Frontal cortex (tissue), 4 donors: Measurements from ENCODE around the gene TMPRSS9. TPM values are rescaled to one million over a fixed set of nuclear protein-coding genes. Genes with fewer than 3 reads are reported as not detected.
"Not testable (repeated sequence)": the region's sequence is repeated elsewhere in the genome, so short reads cannot be mapped to it uniquely, and the experiment has no call there.

Experiments used
- DNase-seq, 2 donors: peaks; one replicate each; pipeline ENCODE4 v3.0.0; 2012; ENCODE audit warnings: low spot score in 2 of 2
- FAIRE-seq: peaks from 2 replicates; lab custom pipeline; 2012; peaks lifted over from hg19 to GRCh38; lab: Jason Lieb, UNC
- total RNA-seq: library from RNA; depleted of rRNA; stranded (reverse); fragments of >200 nt; gene quantifications from one replicate; pipeline ENCODE4 v1.2.3, GENCODE V29; 2014
- donor health status: control.
- donor health status: control.
- donor health status: control.

TMPRSS9 gene
- total RNA-seq, 1 donor from 2014 or later: 0.41 TPM

DNA sequence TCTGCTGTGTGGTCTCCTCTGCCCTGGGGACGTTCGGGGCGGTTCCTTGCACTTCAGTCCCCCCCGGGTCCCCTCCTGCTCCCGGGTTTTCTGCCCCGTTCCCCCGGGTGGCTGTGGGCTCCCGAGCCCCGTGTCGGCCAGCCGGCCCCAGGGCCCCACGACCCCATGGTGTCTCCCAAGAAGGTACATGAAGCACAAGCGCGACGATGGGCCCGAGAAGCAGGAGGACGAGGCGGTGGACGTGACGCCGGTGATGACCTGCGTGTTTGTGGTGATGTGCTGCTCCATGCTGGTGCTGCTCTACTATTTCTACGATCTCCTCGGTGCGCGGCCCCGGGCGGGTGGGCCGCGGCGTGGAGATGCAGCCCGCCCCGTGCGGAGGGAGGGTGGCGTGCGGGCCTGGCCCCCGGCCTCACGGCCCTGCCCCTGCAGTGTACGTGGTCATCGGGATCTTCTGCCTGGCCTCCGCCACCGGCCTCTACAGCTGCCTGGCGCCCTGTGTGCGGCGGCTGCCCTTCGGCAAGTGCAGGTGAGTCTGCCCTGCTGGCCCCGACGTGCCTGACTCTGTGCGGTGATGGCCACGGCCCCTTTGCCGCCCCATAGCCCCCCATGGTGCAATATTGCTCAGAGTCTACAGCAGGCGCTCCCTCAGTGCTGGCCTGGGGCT, 20.3 kb upstream of the TMPRSS9 start:
- DNase-seq (no peak), FAIRE-seq (no peak)

DNA sequence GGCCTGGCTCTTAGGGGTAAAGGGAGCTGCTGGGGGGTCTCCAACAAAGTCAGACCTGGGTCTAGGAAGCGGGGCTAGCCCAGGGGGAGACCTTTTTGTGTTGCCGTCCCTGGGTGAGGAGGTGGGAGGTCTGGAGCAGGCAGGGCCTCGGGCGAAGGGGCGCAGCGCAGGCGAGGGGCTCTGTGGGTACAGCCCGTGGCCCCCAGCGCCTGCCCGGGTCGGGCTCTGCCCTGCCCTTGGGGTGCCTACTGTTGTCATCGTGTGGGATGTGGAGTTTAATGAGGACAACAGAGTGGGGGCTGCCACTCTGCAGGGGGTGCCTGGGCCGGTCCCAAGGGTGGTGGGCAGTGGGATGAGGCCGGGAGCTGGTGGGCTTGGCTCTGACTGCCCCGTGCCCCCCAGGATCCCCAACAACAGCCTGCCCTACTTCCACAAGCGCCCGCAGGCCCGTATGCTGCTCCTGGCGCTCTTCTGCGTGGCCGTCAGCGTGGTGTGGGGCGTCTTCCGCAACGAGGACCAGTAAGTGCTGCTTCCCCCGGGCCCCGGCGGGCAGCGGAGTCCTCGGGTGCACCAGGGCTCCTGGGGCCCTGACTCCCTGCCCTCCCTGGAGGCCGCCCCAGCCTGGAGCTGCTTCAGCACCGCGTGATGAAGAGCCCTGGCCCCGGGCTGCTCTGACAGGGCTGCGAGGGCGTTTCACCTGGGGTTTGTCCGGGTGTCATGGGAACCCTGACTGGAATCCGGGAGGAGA, 19.4 kb upstream of the TMPRSS9 start:
- DNase-seq (no peak), FAIRE-seq (no peak)

DNA sequence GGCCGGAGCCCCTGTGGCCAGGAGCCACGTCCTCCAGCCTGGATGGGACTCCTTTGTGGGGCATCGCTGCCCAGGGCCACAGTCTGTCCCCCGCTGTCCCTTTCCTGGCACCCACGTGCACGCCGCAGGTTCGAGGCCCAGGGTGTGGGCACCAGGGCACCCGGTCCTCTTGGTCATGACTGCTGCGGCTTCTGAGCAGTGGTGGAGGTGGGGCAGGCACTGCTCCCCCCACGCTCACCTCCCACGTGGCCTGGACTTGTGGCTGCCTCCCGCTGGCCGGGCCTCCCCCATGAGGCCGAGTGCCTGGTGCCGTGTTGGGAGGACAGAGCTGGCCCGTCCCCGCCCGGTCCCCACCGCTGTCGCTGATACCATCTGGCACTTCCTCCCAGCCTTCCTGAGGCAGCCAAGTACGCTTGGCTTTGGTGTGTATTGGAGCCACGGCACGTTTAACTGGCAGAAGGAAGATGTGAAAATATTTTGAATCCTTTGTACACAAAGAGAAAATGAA, 18.8 kb upstream of the TMPRSS9 start:
- peak in 1 of 2 donors; percentile 54 for DNase-seq
- no peak for FAIRE-seq

GRCh38 chr19:2341982-2342381, 18.1 kb upstream of the TMPRSS9 start:
- DNase-seq (no peak), FAIRE-seq (no peak)

GRCh38 chr19:2342656-2343288, 17.3 kb upstream of the TMPRSS9 start:
- DNase-seq (no peak), FAIRE-seq (no peak)

DNA sequence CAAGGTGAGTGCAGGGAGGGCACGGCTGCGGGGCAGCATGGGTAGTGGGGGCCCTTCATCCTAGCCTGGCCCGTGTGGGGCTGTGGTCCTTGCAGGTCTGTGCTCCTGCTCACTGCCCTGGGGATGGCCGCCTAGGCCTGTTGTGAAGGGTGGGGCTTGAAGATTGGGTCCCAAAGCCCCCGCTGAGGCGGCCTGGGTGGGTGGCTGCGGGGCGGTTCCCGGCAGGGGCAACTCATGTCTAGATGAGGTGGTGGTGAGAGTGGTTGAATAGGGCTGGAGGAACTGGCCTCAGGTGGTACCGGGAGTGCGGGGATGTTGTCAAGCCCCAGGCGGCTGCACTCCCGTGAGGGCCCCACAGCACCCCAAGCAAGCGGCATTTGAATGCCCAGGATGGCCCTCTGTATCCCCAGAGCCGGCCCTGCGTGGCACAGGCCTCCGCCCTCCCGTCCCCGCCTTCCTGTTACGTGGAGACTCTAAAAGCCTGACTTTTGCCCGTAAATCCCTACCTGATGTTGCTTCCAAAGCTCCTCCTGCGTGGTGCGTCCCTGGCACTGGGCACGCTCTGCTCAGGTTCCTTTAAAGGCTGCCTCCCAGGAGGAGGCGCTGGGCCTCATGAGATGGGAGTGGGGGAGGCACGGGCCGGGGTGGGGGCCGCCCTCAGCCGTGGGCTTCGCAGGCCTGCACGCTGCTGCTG, 16.6 kb upstream of the TMPRSS9 start:
- FAIRE-seq (no peak), DNase-seq (no peak)

DNA sequence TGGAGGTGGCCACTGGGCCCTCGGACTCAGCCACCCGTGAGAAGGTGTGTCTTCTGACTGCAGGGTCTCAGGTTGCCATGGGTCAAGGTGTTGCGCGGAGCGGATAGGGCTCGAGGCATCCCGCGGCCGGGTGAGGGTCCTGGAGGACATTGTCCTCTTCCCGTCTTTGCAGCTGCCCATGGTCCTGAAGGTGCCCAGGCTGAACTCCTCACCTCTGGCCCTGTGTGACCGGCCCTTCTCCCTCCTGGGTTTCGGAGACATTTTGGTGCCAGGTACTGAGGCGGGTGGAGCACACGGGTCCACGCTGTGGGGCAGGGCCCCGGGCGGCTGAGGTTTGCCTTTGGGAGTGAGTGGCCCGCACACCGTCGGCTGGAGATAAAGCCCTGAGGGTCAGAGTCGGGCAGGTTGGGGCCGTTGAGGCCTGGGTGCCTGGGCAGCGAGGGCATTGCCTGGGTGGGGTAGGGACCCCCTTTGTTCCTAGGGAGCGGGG, 15.6 kb upstream of the TMPRSS9 start:
- FAIRE-seq: no peak
- no peak for DNase-seq

DNA sequence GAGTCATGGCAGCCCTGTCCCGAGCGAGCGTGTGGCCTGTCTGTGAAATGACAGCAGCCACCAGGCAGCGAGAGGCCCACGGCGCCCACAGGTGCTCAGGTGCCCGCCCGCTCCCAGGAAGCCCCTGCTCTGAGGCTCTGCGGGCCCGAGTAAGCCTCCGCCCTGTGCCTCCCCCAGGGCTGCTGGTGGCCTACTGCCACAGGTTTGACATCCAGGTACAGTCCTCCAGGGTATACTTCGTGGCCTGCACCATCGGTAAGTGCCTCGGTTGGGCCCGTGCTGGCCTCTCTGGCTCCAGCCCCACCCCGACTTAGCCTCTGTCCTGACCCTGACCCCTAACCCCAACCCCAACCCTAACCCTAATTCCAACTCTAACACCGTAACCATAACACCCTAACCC, 15.0 kb upstream of the TMPRSS9 start:
- DNase-seq: no peak
- no peak for FAIRE-seq

DNA sequence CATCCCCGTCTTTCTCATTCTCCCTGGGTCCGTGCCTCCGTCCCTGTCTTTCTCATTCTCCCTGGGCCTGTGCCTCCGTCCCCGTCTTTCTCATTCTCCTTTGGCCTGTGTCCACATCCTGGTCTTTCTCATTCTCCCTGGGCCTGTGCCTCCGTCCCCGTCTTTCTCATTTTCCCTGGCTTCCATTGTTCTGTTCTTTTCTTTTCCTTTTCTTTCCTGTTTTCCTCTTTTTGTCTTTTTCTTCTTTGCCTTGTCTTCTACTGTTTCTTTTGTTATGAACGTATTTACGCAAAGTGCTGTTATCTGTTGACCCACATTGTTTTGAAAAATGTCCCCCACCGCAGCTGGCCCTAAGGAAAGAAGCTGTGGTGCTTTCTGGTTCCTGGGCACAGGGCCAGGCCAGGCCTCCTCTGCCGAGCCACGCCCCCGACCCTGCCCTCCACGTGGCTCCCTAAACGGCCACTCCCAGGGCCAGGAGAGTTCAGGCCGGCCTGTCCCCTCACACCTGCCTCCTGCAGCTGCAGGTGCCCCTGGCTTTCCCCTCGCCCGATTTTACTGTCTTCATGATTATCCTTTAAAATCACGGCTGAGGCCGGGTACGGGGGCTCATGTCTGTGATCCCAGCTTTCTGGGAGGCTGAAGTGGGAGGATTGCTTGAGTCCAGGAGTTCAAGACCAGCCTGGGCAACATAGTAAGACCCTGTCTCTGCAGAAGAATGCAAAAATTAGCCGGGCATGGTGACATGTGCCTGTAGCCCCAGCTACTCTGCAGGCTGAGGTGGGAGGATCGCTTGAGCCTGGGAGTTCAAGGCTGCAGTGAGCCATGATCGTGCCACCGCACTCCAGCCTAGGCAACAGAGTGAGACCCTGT, 14.0 kb upstream of the TMPRSS9 start:
- DNase-seq (no peak), FAIRE-seq (no peak)

- DNase-seq: not testable (repeated sequence)
Measured at GRCh38 chr19:2349818-2350217, 10.2 kb upstream of the TMPRSS9 start.

GRCh38 chr19:2350656-2351055, 9.4 kb upstream of the TMPRSS9 start:
- no peak for DNase-seq
- no peak for FAIRE-seq

More at GRCh38 chr19:2349818-2350217, 10.2 kb upstream of the TMPRSS9 start:
- FAIRE-seq: not testable (repeated sequence)

- FAIRE-seq: no peak
- no peak for DNase-seq
Measured at GRCh38 chr19:2351591-2351990, 8.5 kb upstream of the TMPRSS9 start.

DNA sequence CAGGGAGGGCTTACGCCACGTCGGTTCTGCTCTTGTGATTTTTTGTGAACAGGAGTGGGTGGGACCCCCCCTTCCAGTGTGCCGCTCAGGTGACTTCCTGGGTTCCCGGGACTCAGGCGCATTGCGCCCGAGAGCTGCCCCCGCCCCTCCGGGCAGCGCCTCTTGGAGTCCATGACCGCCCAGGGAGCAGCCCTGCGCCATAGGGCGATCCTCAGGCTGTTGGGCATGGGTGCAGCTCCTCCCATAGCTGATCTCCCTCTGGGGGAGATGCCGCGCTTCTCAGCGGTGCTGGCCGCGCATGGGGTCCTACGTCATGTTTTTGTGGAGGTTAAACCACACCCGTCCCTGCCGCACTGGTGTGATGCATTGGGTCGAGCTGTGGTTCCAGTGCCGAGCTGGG, 7.9 kb upstream of the TMPRSS9 start:
- no peak for DNase-seq
- FAIRE-seq: no peak

GRCh38 chr19:2353159-2353886, 6.7 kb upstream of the TMPRSS9 start:
- no peak for FAIRE-seq
- DNase-seq: no peak

DNA sequence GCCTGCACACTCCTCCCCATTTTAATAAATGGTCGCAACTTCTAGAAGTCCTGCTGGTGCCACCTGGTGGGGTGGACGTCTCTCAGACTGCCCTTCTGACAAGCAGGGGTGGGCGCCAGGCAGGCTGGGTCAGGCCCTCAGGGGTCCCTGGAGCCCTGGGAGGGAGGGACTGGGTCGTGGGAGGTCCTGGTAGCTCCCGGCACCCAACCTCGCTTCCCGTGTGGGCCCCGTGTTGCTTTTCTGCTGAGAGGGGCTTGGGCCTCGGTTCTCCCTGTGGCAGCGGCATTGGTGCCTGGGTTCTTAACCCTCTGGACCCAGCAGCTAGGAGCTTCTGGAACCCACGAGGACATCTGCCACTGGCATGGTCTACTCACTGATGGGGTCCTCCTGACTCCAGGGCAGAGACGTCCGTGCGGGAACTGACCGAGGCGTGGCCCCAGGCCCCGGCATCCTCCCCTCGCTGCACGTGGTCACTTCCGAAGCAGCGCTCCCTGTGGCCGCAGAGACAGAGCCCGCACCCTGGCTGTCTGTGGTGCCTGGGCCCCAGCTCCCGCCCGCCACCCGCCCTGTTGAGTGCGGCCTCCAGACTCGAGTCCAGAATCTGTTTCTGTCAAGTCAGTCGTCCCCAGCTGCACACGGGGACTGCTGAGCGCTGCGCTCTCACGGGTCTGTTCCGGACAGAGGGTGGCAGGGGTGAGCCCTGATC, 6.0 kb upstream of the TMPRSS9 start:
- no peak for DNase-seq
- FAIRE-seq: no peak

DNA sequence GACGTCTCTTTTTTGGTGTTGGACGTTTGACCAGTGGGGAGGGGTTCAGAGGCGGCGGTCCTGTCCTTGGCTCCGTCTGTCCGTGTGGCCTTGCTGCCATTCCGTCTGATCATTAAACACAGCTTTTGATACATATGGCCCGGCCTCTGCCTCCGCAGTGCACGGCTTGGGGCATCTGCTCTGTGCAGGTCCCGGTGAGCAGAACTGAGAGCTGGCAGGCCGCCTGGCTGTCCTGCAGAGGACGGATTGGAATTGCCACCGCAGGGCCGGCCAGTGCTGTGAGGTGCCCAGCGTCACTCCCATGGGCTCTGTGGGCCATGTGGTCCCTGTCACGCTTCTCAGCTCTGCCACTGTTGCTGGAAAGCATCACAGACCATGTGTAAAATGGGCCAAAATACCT, 5.4 kb upstream of the TMPRSS9 start:
- FAIRE-seq: no peak
- DNase-seq: no peak

- FAIRE-seq (no peak), DNase-seq (no peak)
Measured at GRCh38 chr19:2355168-2356035, 4.7 kb upstream of the TMPRSS9 start.
